Right hindlimb (tissue), 1 donor: ENCODE measurements around the gene ACYP2.
A peak's percentile ranks its signal among the peaks of the same experiment; 100 is the strongest.
"Not testable (repeated sequence)": the region's sequence is repeated elsewhere in the genome, so short reads cannot be mapped to it uniquely, and the experiment has no call there.

Source experiments
- DNase-seq: peaks from one replicate; pipeline ENCODE4 v3.0.0-alpha.2; 2018

The ACYP2 gene

GRCh38 chr2:54115284-54116137 lies at the start of gene ACYP2:
TSS of gene ACYP2 (plus strand) at chr2:54115615.
- DNase-seq, result peak; percentile 98

GRCh38 chr2:54065891-54066290 lies 49.5 kb upstream of the ACYP2 start:
- DNase-seq, result no peak

DNA sequence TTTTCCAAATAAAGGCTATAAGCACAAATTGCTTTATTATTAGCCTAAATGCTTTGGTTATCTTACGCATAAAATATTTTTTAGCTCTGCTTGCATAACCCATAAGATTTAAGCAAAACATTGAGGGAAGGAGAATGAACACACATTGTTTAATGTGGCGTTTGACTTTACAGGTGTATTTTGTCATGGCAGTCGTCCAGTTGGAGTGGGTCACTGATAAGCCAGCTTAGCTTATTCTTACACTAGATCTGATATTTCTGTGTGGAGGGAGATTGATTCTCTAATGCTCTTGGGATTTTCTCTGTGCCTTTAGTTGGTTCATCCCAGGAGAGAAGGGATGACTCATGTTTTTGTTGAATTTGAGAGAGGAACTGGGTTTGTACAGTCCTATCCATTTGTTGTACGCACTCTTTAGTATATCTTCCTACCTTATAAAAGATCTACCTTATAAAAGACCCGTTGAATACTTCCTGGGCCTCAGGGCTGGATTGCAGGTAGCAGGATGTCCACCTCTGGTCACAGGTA lies 47.5 kb upstream of the ACYP2 start:
- DNase-seq, result no peak

- DNase-seq, result not testable (repeated sequence)
Observed at GRCh38 chr2:54072483-54072882, 42.9 kb upstream of the ACYP2 start.

- no peak for DNase-seq
Observed at GRCh38 chr2:54073796-54074195, 41.6 kb upstream of the ACYP2 start.

- no peak for DNase-seq
Observed at GRCh38 chr2:54074606-54075341, 40.6 kb upstream of the ACYP2 start.

GRCh38 chr2:54076586-54076985 lies 38.8 kb upstream of the ACYP2 start:
- no peak for DNase-seq

GRCh38 chr2:54077088-54077900 lies 38.1 kb upstream of the ACYP2 start:
- no peak for DNase-seq

DNA sequence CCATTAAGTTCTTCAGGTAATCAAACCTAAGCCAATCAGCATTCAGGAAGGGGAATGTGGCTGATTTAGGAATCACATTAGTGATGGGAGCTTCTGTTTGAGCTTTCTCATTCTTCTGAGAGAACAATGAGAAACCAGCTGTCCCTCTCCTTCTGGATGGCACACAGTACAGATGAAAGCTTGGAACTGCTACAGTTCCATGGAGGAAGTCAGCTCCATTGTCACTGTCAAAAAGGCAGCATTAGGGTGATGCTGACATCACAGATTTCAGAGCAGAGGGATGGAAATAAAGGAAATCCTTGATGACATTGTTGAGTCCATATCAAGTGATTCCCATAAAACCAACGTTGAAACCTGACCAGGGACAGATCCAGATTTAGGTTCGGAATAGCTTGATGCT lies 36.1 kb upstream of the ACYP2 start:
- no peak for DNase-seq

- DNase-seq, result no peak
Observed at GRCh38 chr2:54081574-54081973, 33.8 kb upstream of the ACYP2 start.

DNA sequence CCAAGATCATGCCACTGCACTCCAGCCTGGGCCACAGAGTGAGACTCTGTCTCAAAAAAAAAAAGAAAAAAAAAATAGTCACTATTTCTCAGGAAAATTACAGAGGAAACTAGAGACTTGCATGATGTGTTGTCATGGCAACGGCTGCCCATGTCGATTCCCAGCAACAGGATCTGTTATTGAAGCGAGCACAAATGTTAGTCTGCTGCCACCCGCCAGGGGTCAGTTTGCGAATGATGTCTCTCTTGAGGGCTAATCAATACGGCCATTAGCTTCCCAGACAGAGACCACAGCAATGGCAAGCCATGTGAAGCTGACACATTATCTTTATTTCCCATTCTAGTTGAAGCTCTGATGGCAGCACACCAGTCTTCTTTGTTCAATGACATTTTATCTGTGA lies 32.4 kb upstream of the ACYP2 start:
- no peak for DNase-seq

DNA sequence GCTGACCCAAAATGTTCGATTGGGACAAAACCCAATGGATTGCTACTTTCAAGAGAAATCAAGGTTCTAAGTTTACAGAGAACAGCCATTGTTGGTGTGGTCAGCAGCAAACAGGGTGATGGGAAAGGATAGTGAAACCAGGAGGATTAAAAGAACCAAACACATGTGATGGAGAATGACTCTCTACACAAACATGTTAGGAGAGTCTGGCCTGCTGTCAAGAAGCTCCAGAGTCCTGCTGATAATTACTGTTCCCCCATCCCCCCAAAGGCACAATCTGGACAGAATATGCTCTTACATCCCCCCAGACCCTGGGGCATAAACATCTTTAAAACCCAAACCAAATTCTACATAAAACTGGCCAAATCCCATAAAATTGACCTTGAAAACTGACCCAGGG lies 32.0 kb upstream of the ACYP2 start:
- DNase-seq, result no peak

- no peak for DNase-seq
Observed at GRCh38 chr2:54084600-54084999, 30.8 kb upstream of the ACYP2 start.

GRCh38 chr2:54085069-54085468 lies 30.3 kb upstream of the ACYP2 start:
- DNase-seq, result no peak

DNA sequence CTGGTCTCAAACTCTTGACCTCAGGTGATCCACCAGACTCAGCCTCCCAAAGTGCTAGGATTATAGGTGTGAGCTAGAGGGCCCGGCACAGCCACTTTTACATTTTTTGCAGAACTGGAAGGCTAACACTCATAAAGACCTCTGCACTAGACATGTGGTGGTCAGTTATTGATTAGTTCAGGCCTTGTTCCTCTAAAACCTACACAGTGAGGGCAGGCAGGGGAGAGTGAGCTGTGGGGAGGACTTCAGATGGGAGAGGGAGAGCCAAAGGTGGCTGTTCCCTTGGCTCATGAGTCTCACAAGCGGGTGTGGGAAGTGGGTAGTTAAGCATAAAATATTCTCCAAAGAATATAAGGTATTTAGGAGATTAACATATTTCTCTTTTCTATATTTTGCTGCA lies 29.3 kb upstream of the ACYP2 start:
- DNase-seq, result no peak

DNA sequence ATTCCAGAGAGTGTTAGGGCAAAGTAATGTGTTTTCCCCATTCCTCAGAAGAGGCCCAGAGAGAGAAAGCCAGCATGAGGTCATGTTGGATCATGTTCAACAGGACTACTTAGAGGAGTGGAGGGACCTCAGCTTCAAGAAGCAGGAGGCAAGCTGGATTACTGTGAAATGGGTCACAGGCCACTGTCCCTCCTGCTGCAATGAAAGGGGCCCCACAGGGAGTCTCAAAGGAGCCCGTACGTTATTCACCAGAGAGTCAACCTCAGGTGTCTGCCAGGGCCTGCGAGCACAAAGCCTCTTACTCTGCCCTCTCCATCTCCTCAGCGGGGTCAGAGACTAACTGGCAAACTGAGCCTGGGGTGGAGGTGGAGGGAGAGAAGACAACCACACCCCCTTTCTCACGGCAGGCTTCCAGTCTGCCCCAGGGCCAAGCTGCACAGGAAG lies 27.2 kb upstream of the ACYP2 start:
- peak; percentile 33 for DNase-seq

DNA sequence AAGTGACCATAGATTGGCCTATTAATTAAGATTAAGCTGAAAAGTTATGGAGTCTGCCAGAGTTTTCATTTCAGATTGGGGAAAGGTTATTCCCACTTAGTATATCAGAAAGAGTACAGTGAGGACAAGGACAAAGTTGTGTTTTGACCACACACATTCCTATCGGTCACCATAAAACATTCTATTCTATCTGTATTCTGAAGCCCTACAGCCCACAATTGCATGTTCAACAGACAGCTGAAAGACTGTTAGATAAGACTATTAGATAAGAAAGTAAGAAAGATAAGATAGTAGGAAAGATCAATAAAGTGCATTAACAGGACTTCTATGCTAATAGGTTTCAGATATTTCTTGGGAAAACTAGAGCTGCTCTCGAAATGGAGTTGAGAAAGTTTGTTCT lies 26.7 kb upstream of the ACYP2 start:
- DNase-seq, result no peak

DNA sequence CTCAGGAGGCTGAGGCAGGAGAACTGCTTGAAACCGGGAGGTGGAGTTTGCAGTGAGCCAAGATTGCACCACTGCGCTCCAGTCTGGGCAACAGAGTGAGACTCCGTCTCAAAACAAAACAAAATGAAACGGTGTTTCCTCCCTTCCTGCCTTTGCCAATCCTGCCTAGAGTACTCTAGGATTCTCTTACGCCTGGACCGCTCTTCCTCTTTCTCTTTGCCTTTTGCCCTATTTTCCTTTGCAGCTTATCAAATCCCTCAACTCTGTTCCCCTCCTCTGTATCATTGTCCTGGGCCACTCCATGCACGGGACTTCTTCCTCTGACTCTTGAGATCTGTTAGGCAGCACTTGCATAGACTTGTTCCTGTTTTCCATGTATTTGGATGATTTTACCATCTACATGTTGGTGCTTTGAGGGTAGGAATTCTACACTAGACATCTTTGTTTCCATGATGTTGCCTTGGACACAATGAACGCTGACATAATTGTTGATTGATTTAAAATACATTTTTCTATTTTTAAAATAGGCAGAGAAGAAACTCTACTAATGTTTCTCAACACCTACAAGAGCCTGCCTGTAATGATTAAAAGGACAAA lies 24.8 kb upstream of the ACYP2 start:
- no peak for DNase-seq

GRCh38 chr2:54092940-54093339 lies 22.5 kb upstream of the ACYP2 start:
- DNase-seq, result no peak

- DNase-seq, result not testable (repeated sequence)
Observed at GRCh38 chr2:54095406-54095805, 20.0 kb upstream of the ACYP2 start.

DNA sequence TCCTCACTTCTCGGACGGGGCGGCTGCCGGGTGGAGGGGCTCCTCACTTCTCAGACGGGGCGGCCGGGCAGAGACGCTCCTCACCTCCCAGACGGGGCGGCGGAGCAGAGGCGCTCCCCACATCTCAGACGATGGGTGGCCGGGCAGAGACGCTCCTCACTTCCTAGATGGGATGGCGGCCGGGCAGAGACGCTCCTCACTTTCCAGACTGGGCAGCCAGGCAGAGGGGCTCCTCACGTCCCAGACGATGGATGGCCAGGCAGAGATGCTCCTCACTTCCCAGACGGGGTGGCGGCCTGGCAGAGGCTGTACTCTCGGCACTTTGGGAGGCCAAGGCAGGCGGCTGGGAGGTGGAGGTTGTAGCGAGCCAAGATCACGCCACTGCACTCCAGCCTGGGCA lies 19.3 kb upstream of the ACYP2 start:
- not testable (repeated sequence) for DNase-seq

DNA sequence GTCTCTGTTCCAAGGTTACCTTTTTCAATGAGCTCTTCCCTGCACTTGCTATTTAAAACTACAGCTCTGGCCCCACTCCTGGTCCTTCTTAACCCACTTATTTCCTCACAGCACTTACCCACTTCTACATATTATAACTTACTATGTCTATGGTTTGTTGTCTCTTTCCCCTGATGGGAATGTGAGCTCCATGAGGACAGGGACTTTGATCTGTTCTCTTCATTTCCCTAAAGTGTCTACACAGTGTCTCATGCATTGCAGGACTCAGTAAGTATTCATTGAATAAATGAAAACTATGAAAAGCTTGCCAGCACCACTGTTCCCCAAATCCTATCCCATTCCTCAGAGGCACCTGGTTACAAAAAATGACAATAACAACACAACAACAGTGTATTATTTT lies 18.3 kb upstream of the ACYP2 start:
- no peak for DNase-seq

GRCh38 chr2:54099370-54099769 lies 16.0 kb upstream of the ACYP2 start:
- no peak for DNase-seq
